ENCODE data around the gene BORCS5. TPM values are rescaled to one million over a fixed set of nuclear protein-coding genes. Genes with fewer than 3 reads are reported as not detected.

BORCS5 gene
- total and polyA plus RNA-seq, 2 of the 4 experiments (the other 2 are of a cell fraction): 14.4 to 18.3 TPM

- Histone ChIP-seq H3K4me1 (ENCODE audit: control insufficient read depth, insufficient read depth, low read length) (peaks cover 9% of the 10 kb centered on the region), H2BK15ac (ENCODE audit: low read depth, low read length) (no peak overlapping the region), H3K9ac (ENCODE audit: low read depth, low read length) (no peak overlapping the region), H3K9me1 (ENCODE audit: insufficient read depth, low read length) (peaks cover 8% of the 10 kb centered on the region; the same call in 1 of the 2 replicates), H2AK5ac (ENCODE audit: low read depth, low read length) (no peak overlapping the region), H2AK9ac (replicated peaks; ENCODE audit: low read depth, low read length, poor library complexity) (no peak overlapping the region), H3K18ac (ENCODE audit: low read depth, low read length) (no peak overlapping the region), H4K8ac (ENCODE audit: low read depth in 2 of 2, low read length in 2 of 2) (no peak overlapping the region), H3K79me1 (ENCODE audit: low read depth in 1 of 2, low read length in 2 of 2) (peaks cover 14 to 31% of the 10 kb centered on the region in 2 experiments), H2BK120ac (ENCODE audit: low read depth, low read length) (no peak overlapping the region), H3K14ac (replicated peaks; ENCODE audit: low read depth, low read length) (no peak overlapping the region), H2BK20ac (ENCODE audit: low read depth, low read length) (no peak overlapping the region), H3K23ac (ENCODE audit: low read depth, low read length) (no peak overlapping the region), H4K91ac (ENCODE audit: insufficient read depth, low read depth, low read length) (no peak overlapping the region), H2BK5ac (ENCODE audit: low read depth, low read length, poor library complexity, severe bottlenecking) (no peak overlapping the region), H3K56ac (ENCODE audit: extremely low read depth, insufficient read depth, low read length) (no peak overlapping the region), H3K4ac (ENCODE audit: low read depth, low read length) (no peak overlapping the region), H3K36me3 (ENCODE audit: control insufficient read depth, insufficient read depth, low read length) (peaks cover 2% of the 10 kb centered on the region; the same call in 1 of the 2 replicates), H4K20me1 (ENCODE audit: insufficient read depth, low read length) (peaks cover 3% of the 10 kb centered on the region; the same call in 1 of the 2 replicates), H3K27ac (ENCODE audit: insufficient read depth, low read length) (no peak overlapping the region), H3K4me3 (ENCODE audit: insufficient read depth, low read depth, low read length) (no peak overlapping the region), H3K27me3 (ENCODE audit: control insufficient read depth, insufficient read depth, low read length) (no peaks in the 10 kb centered on the region), H4K5ac (ENCODE audit: low read depth, low read length) (no peak overlapping the region), H3K9me3 (ENCODE audit: control insufficient read depth, insufficient read depth, low read length) (no peaks in the 10 kb centered on the region), H2AFZ (replicated peaks; ENCODE audit: low read length, poor library complexity) (no peak overlapping the region), H3K4me2 (ENCODE audit: low read depth, low read length) (no peak overlapping the region)
- POLR2A ChIA-PET (ENCODE audit: unreplicated experiment): no interaction called here
- no peak for ATAC-seq (ENCODE audit: low read depth)
- BruUV-seq (replicated peaks): no TSS peak
- CTCF ChIA-PET: no interaction called here
- TF ChIP-seq SMC3 (IDR thresholded peaks at IDR 0.05; ENCODE audit: low read depth, low read length) (no peak), MXI1 (IDR thresholded peaks at IDR 0.05; ENCODE audit: borderline replicate concordance, low read depth, low read length) (no peak), RFX5 (IDR thresholded peaks at IDR 0.05; ENCODE audit: low read depth, low read length) (no peak), FOS (IDR thresholded peaks at IDR 0.05; ENCODE audit: low read depth, low read length) (no peak), MAFK (IDR thresholded peaks at IDR 0.05; ENCODE audit: low read depth, low read length) (no peak), CTCF (conservative IDR thresholded peaks at IDR 0.05; ENCODE audit: low read depth, low read length) (no peak), BHLHE40 (IDR thresholded peaks at IDR 0.05; ENCODE audit: low read depth, low read length) (no peak), CHD1 (IDR thresholded peaks at IDR 0.05; ENCODE audit: low read depth, low read length) (no peak), CEBPB (IDR thresholded peaks at IDR 0.05; ENCODE audit: low read depth, low read length) (no peak), RCOR1 (IDR thresholded peaks at IDR 0.05; ENCODE audit: insufficient replicate concordance, low read length) (no peak), NFE2L2 (IDR thresholded peaks at IDR 0.05; ENCODE audit: low read depth, low read length) (no peak), MAZ (IDR thresholded peaks at IDR 0.05; ENCODE audit: borderline replicate concordance, low read depth, low read length) (no peak)
- in situ Hi-C loops (cut with MboI; ENCODE audit: low sequenced_read_pairs) (no loop called here), intact Hi-C loops (cut with micrococcal nuclease) (no loop called here), dilution Hi-C loops (cut with HindIII; ENCODE audit: low sequenced_read_pairs, unreplicated experiment) (no loop called here)
- DNase-seq: no peak
- WGBS, 2 experiments (ENCODE audit: extremely low coverage in 2 of 2, insufficient read length in 1 of 2): no CpG with 5 or more reads among the region's 5 CpGs
These were observed 155.2 kb downstream of the BORCS5 start for GRCh38 chr12:12511895-12512711.

Data from IMR-90 (cell line).